NOMO-1 treated with dmso at 0.1 percent for 144 hours (cell line): ENCODE measurements around the gene MTHFD1L.
"Not testable (repeated sequence)": the region's sequence is repeated elsewhere in the genome, so short reads cannot be mapped to it uniquely, and the experiment has no call there.

Source experiments
- DNase-seq: peaks from one replicate; lab custom pipeline; 2025; ENCODE audit not compliant: unreplicated experiment; lab: John Stamatoyannopoulos, UW

The MTHFD1L gene

GRCh38 chr6:150865406-150866146 is at the start of gene MTHFD1L:
TSS of gene MTHFD1L (plus strand) at chr6:150865702. CDS start at chr6:150865823, 121 bp downstream.
- DNase-seq = peak; percentile 71

DNA sequence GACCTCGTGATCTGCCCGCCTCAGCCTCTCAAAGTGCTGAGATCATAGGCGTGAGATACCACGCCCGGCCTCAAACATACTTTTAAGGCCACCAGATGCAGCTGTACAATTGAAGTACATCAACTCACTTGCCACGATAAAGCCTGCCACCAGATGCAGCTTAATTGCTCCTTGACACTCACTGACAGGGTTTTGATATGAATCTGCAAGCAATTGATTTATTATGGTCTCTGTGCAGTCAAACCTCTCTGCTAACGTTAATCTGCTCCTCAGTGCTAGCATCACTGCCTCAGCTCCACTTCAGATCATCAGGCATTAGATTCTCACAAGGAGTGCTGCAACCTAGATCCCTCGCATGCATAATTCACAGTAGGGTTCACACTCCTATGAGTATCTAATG is 48.9 kb upstream of the MTHFD1L start:
- not testable (repeated sequence) for DNase-seq

GRCh38 chr6:150822932-150823331 is 42.6 kb upstream of the MTHFD1L start:
- no peak for DNase-seq

- no peak for DNase-seq
Measured at GRCh38 chr6:150826788-150827187, 38.7 kb upstream of the MTHFD1L start.

- DNase-seq = not testable (repeated sequence)
Measured at GRCh38 chr6:150828107-150828506, 37.4 kb upstream of the MTHFD1L start.

DNA sequence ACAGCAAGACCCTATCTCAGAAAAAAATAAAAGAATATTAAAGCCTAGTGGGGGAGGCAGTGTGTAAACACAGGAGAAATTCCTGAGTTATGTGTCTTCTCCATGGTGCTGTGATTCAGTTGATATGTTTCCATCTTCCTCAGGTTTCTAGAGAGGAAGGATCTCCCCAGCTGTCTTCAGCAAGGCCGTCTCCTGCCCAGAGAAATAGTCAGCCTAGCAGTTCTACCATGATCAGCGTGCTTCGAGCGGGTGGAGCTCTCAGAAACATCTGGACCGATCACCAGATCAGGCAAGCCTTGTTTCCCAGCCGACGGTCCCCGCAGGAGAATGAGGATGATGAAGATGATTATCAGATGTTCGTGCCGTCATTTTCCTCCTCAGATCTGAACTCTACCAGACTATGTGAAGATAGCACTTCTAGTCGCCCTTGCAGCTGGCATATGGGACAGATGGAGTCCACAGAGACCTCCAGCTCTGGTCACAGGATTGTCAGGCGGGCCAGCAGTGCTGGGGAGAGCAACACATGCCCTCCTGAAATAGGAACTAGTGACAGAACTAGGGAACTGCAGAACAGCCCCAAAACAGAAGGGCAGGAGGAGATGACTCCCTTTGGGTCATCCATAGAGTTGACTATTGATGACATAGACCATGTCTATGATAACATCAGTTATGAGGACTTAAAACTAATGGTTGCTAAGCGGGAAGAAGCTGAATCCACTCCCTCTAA is 34.9 kb upstream of the MTHFD1L start:
- no peak for DNase-seq

DNA sequence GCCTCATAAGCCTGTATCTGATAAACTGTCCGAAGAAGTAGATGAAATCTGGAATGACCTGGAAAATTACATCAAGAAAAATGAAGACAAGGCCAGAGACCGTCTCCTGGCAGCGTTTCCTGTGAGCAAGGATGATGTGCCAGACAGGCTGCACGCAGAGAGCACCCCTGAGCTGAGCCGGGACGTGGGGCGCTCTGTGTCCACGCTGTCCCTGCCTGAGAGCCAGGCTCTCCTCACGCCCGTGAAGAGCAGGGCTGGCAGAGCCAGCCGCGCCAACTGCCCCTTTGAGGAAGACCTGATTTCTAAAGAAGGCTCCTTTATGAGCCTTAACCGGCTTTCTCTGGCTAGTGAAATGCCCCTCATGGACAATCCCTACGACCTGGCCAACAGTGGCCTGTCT is 33.9 kb upstream of the MTHFD1L start:
- no peak for DNase-seq

DNA sequence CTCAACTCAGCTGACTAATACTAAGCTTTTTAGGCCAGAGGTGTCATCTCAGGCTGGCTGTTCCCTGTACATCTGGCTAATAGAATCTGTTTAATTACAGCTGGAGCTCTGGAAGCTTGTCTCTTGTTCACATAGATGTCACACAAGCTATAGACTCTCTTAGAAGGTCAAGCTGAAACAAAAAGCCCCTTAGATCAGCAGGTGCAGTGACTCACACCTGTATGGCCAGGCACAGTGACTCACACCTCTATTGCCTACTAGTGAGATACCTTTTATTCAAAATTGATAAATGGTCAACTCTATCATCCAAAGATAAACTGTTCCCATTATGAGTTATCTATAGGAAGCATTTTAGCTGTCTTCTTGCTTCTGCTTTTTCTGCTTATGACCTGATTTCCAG is 29.9 kb upstream of the MTHFD1L start:
- no peak for DNase-seq

DNA sequence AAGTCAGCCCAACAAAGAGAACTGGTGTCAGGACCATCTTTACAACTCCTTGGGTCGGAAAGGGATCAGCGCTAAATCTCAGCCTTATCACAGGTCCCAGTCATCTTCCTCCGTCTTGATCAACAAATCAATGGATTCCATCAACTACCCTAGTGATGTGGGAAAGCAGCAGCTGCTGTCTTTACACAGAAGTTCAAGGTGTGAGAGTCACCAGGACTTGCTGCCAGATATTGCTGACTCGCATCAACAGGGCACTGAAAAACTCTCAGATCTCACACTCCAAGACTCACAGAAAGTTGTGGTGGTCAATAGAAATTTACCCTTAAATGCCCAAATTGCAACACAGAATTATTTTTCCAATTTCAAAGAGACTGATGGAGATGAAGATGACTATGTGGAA is 25.3 kb upstream of the MTHFD1L start:
- no peak for DNase-seq

GRCh38 chr6:150841189-150841588 is 24.3 kb upstream of the MTHFD1L start:
- DNase-seq = no peak

GRCh38 chr6:150841697-150842096 is 23.8 kb upstream of the MTHFD1L start:
- DNase-seq = no peak

DNA sequence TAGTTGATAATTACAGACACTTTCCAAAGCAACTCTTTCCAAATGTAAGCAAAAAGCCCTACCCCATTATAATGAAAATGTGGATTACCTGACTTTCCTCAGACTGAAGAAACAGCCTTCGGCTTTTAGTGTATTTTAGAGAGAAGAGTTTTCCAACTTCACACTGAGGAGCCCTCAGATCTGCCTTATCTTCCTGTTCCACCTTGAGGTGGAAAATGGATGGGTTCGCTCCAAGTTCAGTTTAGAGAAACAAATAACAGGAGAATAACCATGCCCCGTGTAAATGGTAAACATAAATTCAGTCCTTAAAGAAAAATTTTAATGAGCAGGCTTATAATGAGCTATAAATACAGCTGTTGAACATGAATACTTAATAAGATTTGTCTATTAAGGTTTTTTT is 21.1 kb upstream of the MTHFD1L start:
- DNase-seq = no peak

GRCh38 chr6:150846641-150847040 is 18.9 kb upstream of the MTHFD1L start:
- no peak for DNase-seq

DNA sequence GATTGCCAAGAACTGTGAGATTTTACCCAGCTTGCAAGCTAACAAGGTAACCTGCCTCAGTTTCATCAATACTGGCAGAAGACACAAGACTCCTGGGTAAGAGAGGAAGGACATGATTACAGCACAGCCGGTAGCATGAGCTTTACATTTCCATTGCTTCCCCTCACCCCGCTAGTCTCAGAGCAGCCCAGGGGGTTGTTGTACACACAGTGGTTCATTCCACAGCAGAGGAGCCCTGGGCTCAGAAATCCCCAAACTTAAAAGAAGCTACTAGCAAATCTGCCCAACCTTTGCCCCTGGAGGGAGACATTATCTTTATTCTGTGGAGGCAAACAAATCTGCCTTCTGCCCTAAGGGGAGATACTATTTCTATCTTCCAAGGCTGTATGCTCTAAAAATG is 17.1 kb upstream of the MTHFD1L start:
- no peak for DNase-seq

DNA sequence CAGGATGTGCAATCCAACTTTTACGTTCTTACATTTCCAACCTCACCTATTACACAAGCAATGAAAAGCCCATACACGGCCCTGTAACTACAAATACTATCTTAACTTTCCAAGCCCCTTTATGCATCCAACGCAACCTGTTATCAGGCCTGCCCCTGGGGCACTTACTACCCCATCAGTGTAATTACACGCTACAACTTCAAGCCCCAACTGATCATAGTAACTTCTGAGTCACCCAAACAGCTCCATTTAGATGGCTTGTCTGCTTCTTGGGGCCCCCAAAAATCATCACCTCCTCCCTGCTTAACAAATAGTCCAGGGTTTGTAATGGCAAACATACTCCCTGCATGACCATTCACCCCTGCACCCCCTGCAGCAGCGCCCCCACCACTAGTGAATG is 11.1 kb upstream of the MTHFD1L start:
- DNase-seq = not testable (repeated sequence)

- not testable (repeated sequence) for DNase-seq
Measured at GRCh38 chr6:150855171-150855570, 10.3 kb upstream of the MTHFD1L start.

- DNase-seq = no peak
Measured at GRCh38 chr6:150857062-150857944, 8.2 kb upstream of the MTHFD1L start.

DNA sequence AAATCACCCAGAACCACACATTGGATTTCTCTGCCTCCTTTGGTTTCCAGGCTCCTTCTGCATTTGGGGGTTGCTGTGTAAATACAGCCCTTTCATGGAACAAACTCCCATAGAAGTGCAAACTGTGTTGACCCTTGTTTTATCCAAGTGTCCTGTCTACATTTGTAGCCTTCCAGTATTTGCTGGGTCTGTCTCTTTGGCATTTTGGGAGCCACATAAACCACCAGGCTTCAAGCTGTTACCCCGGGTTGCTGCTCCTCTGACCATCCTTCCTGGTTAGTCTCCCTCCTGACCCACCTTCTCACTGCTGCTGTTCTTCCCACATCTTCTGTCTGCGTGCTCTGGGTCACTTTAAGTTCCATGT is 7.6 kb upstream of the MTHFD1L start:
- DNase-seq = no peak

DNA sequence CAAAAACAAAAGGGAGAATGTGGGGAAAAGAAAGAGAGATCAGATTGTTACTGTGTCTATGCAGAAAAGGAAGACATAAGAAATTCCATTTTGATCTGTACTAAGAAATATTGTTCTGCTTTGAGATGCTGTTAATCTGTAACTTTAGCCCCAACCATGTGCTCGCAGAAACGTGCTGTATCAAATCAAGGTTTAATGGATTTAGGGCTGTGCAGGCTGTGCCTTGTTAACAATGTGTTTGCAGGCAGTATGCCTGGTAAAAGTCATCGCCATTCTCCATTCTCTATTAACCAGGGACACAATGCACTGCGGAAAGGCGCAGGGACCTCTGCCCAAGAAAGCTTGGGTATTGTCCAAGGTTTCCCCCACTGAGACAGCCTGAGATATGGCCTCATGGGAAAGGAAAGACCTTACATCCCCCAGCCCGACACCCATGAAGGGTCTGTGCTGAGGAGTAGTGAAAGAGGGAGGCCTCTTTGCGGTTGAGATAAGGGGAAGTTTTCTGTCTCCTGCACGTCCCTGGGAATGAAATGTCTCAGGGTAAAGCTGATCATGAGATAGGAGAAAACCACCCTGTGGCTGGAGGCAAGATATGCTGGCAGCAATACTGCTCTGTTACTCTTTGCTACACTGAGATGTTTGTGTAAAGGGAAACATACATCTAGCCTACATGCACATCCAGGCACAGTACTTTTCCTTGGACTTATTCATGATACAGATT is 3.9 kb upstream of the MTHFD1L start:
- DNase-seq = not testable (repeated sequence)

- DNase-seq = no peak
Measured at GRCh38 chr6:150863213-150863928, 2.1 kb upstream of the MTHFD1L start.
